HG03064 (cell line): ENCODE measurements around the gene TNNC2.

Experiments used
- ATAC-seq: cut with Tn5 transposase; IDR thresholded peaks from one replicate; pipeline ENCODE4 v1.9.1; 2021; ENCODE audit warnings: low read depth; ENCODE audit not compliant: unreplicated experiment

Gene TNNC2

DNA sequence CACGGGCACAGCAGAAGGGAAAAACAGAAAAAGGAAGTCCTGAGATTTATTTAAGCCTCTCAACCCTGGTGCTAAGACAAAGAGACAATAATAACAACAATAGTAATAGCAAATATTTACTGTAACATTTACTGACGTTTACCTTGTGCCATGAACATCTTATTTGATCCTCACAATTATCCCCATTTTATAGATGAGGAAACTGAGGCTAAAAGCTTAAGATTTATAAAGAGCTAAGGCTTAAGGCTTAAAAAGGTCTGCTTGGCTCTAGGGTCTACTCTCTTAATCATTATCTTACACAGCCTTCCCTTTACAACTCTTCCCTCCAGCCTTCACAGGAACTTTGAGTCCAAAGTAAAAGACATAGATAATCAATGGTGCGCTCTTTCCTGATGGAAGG is 38.8 kb downstream of the TNNC2 start:
- ATAC-seq = no peak

DNA sequence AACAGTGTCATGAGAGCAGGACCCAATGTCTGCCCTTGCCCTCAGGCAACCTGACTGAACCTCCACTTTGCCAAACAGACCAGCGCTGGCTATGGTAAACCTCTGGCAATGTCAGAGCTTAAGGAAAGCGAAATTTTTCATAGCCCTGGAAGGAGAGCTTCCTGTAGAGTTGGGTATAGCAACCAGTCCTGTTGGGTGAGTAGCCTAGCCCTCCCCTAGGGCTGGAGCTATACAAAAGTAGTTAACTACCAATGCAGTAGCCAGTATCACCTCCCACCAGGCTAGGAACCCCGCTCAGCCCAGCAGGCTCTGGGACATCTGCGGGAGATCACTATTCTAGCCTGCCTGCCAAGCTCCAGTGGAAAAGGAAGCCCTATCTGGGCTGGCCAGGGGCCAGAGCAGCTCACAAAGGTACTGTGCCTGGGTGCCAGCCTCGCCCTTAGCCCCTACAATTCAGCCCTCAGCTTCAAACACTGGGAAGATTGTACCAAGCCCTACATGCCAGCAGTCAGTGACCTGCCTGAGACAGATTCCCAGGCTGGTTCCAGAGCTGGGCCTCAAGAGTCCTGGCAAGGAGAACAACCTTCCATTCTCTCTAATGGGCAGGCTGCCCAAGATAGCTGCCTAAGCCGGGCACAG is 43.3 kb downstream of the TNNC2 start:
- no peak for ATAC-seq

DNA sequence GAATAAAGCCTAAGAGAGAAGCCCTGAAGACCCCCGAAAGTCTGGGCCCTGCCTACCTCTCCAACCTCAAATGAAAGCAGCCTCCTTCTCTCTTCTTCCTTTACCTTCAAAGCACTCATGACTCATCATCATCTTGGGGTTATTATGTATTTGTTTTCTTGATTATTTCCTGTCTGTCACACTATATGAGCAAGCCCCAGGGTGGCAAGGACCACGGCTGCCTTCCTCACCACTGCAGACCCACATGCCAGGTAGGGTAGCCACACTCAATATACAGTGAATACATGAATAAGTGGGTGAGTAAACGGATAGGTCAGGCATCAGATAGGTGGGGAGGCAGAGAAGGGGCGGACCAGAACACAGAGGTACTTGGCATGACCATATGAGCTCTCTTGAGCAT is 44.2 kb downstream of the TNNC2 start:
- ATAC-seq = no peak

DNA sequence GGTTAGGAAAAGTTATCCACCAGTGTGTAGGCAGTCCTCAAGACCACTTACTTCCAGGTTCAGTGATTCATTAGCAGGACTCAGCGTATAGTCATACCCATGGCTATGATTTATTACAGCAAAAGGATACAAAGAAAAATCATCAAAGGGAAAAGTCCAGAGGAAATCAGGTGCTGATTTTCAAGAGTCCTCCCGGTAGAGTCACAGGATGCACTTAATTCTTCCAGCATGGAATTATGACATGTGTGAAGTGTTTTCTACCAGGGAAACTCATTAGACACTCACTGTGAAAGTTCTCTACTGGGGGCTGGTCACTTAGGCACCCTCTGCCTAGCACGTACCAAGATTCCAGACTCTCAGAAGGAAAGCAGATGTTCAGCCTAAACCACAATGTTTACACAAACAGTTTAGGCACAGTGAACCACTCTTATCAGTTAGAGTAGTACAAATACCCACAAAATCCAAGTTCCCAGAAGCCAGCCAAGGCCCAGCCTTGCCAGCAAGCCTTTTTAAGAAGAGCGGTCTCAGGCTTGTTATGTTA is 45.7 kb downstream of the TNNC2 start:
- no peak for ATAC-seq

DNA sequence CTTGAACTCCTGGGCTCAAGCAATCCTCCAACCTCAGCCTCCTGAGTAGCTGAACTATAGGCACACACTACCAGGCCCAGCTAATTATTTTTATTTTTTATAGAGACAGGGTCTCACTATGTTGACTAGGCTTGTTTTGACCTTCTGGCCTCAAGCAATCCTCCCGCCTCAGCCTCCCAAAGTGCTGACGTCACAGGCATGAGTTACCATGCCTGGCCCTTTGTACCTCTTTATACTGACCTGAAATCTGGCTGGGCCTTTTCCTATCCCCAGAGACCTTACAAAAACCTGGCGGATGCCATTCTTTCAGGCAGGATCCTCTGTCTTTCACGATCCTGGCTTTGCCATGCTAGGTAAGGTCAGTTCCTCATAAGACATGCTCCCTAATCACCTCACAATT is 47.0 kb downstream of the TNNC2 start:
- no peak for ATAC-seq

DNA sequence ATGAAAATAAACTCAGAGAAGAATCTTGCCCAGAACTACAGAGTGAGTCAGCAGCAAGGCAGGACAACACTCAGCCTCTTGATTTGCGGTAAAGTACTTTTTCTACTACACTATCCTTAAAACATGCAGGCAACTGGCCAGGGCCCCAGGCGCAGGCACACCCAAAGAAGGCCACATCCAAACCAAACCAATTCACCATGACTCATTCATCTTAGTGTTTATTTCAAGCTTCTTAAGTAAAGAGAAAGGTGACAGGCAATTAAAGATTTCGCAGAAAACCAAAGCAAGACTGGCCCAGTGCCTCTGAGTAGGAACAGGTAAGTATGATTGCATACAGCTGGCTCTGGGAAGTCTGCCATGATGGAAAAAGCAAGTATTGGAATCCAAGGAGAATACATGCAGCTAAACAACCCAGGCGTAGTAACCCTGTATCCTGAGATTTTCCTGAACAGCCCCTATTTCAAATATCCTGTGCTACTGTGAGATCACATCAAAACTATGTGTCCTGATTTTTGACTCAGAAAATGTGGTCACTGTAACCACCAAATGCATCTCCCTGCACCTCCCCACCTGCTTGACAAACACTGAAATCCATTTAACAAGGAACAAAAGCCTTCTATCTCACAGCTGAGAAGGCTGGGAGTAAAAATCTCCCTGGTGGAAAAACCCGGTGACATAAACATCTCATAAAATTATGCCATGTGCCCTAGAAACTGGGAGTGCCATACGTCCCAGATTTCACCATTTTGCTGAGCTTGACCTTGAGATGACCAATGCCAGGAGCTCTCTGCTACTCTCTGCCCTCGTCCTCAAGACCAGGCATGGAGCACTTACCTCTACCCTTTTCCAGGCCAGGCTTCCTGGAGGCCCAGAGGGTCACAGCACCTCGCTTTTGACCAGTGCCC is 47.8 kb downstream of the TNNC2 start:
- ATAC-seq = no peak

DNA sequence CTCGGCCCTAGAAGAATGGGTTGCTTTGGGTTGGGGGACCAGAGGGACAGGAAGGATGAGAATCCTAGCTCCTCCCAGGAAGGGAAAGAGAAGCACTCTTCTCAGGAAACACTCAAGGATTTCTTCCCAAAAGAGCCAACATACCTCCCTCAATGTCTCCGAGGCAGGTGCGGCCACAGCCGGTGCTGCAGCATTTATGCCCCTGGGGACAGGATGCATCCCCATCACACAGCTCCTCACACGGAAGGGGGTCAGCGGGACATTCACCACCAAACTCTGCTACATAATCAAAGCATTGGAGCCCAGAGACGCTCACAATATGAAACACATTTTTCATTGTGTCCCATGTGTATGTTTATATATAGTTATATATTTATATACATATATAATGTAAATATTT is 50.2 kb downstream of the TNNC2 start:
- ATAC-seq = no peak

DNA sequence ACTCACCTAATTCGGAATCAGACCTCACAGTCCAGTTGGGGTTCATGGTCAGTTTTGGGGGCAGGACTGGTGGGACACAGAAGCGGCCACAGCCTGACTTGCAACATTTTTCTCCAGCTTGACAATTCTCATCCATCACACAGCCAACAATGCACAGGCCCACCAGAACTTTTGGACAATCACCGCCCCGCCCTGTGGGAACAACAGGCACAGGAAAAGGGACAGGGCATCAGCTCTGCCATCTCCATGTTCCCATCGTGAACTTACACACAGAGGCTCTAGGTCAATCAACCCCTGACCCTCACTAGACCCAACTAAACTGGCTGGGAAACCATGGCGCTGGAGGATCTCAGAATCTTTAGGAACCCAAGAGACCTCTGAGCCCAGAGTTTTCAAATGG is 51.7 kb downstream of the TNNC2 start:
- no peak for ATAC-seq

DNA sequence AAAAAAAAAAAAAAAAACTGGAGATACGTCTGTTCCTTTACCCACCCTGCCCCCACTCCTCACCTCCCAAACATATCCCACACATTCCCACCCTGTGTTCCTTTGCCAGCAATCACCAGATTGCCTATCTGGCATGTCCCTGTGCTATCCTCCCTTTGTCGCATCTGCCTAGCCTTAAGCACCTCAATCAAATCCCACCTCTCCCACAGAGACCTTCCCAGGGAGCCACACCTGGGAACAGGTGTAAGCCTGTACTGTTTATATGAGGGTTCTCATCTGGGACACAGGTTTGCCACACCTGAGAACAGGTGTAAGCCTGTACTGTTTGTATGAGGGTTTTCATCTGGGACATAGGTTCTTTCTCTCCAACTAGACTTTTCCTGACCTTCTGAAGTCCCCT is 52.2 kb downstream of the TNNC2 start:
- no peak for ATAC-seq
